HG03378 (cell line): ENCODE data around the gene FRAT1.
"Not testable (repeated sequence)": the region's sequence is repeated elsewhere in the genome, so short reads cannot be mapped to it uniquely, and the experiment has no call there.

Source experiments
- ATAC-seq: cut with Tn5 transposase; IDR thresholded peaks from one replicate; pipeline ENCODE4 v1.9.1; 2021; ENCODE audit warnings: mild to moderate bottlenecking, moderate library complexity; ENCODE audit not compliant: unreplicated experiment

The FRAT1 gene

GRCh38 chr10:97318772-97319651 lies at the start of gene FRAT1:
Gene FRAT1 (plus strand): TSS chr10:97319271. CDS start chr10:97319454, 183 bp downstream.
- ATAC-seq: peak; percentile 70

- ATAC-seq: no peak
Observed at GRCh38 chr10:97270523-97271154, 48.4 kb upstream of the FRAT1 start.

GRCh38 chr10:97273700-97274099 lies 45.4 kb upstream of the FRAT1 start:
- no peak for ATAC-seq

GRCh38 chr10:97274828-97275227 lies 44.2 kb upstream of the FRAT1 start:
- no peak for ATAC-seq

- no peak for ATAC-seq
Observed at GRCh38 chr10:97277551-97277950, 41.5 kb upstream of the FRAT1 start.

- no peak for ATAC-seq
Observed at GRCh38 chr10:97278491-97278989, 40.5 kb upstream of the FRAT1 start.

- no peak for ATAC-seq
Observed at GRCh38 chr10:97279121-97279815, 39.8 kb upstream of the FRAT1 start.

- ATAC-seq: no peak
Observed at GRCh38 chr10:97280783-97281182, 38.3 kb upstream of the FRAT1 start.

- not testable (repeated sequence) for ATAC-seq
Observed at GRCh38 chr10:97290076-97290475, 29.0 kb upstream of the FRAT1 start.

- not testable (repeated sequence) for ATAC-seq
Observed at GRCh38 chr10:97290576-97291356, 28.3 kb upstream of the FRAT1 start.

GRCh38 chr10:97291357-97292096 lies 27.5 kb upstream of the FRAT1 start:
- ATAC-seq: no peak

- ATAC-seq: peak; percentile 96
Observed at GRCh38 chr10:97292097-97292861, 26.8 kb upstream of the FRAT1 start, which contains the start of gene ARHGAP19. Gene ARHGAP19 (minus strand): TSS chr10:97292637. CDS start chr10:97292627, 10 bp downstream.

GRCh38 chr10:97292862-97293198 lies 26.2 kb upstream of the FRAT1 start:
- no peak for ATAC-seq

GRCh38 chr10:97297556-97298222 lies 21.4 kb upstream of the FRAT1 start:
- no peak for ATAC-seq

- no peak for ATAC-seq
Observed at GRCh38 chr10:97298223-97298571, 20.9 kb upstream of the FRAT1 start.

- no peak for ATAC-seq
Observed at GRCh38 chr10:97300980-97301379, 18.1 kb upstream of the FRAT1 start.

- ATAC-seq: no peak
Observed at GRCh38 chr10:97302088-97302791, 16.8 kb upstream of the FRAT1 start.

GRCh38 chr10:97307441-97307840 lies 11.6 kb upstream of the FRAT1 start:
- ATAC-seq: no peak
